MG63 (cell line): Measurements from ENCODE around the gene FSCN2. TPM values are rescaled to one million over a fixed set of nuclear protein-coding genes. Genes with fewer than 3 reads are reported as not detected.

Experiments used
- DNase-seq: peaks from one replicate; pipeline ENCODE4 v3.0.0-alpha.2; 2020
- H3K27me3 ChIP-seq: fragments of 250-450 bp; sonication (Bioruptor Pico); 2 replicates; pipeline ENCODE4 v1.5.1; 2020; ENCODE audit warnings: mild to moderate bottlenecking, moderate library complexity
- H3K36me3 ChIP-seq: fragments of 250-450 bp; sonication (Bioruptor Pico); 2 replicates; pipeline ENCODE4 v1.5.1; 2020; ENCODE audit warnings: mild to moderate bottlenecking, moderate library complexity
- H3K4me3 ChIP-seq: fragments of 250-450 bp; sonication (Bioruptor Pico); 2 replicates; pipeline ENCODE4 v1.5.1; 2020; ENCODE audit warnings: mild to moderate bottlenecking, moderate library complexity
- H3K9me3 ChIP-seq: fragments of 250-450 bp; sonication (Bioruptor Pico); 2 replicates; pipeline ENCODE4 v1.5.1; 2020; ENCODE audit warnings: mild to moderate bottlenecking, moderate library complexity
- total RNA-seq: library from RNA; depleted of rRNA; stranded (reverse); fragments of >200 nt; shearing (Covaris generic); gene quantifications from 2 replicates; pipeline ENCODE4 v1.2.3, GENCODE V29; 2014; ENCODE audit warnings: low replicate concordance; rRNA removed

Gene FSCN2
- 0.12 TPM in 1 of 2 replicates, not detected in the other for total RNA-seq

- no peak for DNase-seq
- H3K36me3 ChIP-seq = no peaks in the 10 kb centered on the region
- H3K4me3 ChIP-seq = no peak within 1 kb of the TSS
- H3K27me3 ChIP-seq = no peaks in the 10 kb centered on the region
- no peaks in the 10 kb centered on the region for H3K9me3 ChIP-seq
These were observed at the start of gene FSCN2 for GRCh38 chr17:81527591-81528383. Gene FSCN2, plus strand, starts transcription at chr17:81528377. Its CDS starts 155 bp downstream, at chr17:81528532.

GRCh38 chr17:81479175-81480071 is 48.8 kb upstream of the FSCN2 start:
- Histone ChIP-seq H3K9me3 (no peaks in the 10 kb centered on the region), H3K36me3 (no peaks in the 10 kb centered on the region), H3K4me3 (no peak overlapping the region), H3K27me3 (no peaks in the 10 kb centered on the region)
- DNase-seq = no peak

GRCh38 chr17:81480140-81481072 is 47.8 kb upstream of the FSCN2 start:
- no peak overlapping the region; the same call in 1 of the 2 replicates for H3K4me3 ChIP-seq
- peak; percentile 68 for DNase-seq

GRCh38 chr17:81481073-81481799 is 46.9 kb upstream of the FSCN2 start:
- peak overlapping the region; percentile 45 for H3K4me3 ChIP-seq
- H3K36me3 ChIP-seq = no peaks in the 10 kb centered on the region
- no peaks in the 10 kb centered on the region for H3K9me3 ChIP-seq
- H3K27me3 ChIP-seq = no peaks in the 10 kb centered on the region
- DNase-seq = peak; percentile 83

More at GRCh38 chr17:81480140-81481072, 47.8 kb upstream of the FSCN2 start:
- Histone ChIP-seq H3K27me3 (no peaks in the 10 kb centered on the region), H3K36me3 (no peaks in the 10 kb centered on the region), H3K9me3 (no peaks in the 10 kb centered on the region)

GRCh38 chr17:81481815-81482505 is 46.2 kb upstream of the FSCN2 start:
- no peak for DNase-seq
- no peaks in the 10 kb centered on the region for H3K9me3 ChIP-seq
- H3K36me3 ChIP-seq = no peaks in the 10 kb centered on the region
- H3K4me3 ChIP-seq = peak overlapping the region; percentile 45
- H3K27me3 ChIP-seq = no peaks in the 10 kb centered on the region

- no peak for DNase-seq
- no peaks in the 10 kb centered on the region for H3K9me3 ChIP-seq
- H3K27me3 ChIP-seq = no peaks in the 10 kb centered on the region
- no peaks in the 10 kb centered on the region for H3K36me3 ChIP-seq
- H3K4me3 ChIP-seq = no peak overlapping the region
These were observed 45.5 kb upstream of the FSCN2 start for GRCh38 chr17:81482673-81483072.

- Histone ChIP-seq H3K36me3 (no peaks in the 10 kb centered on the region), H3K4me3 (no peak overlapping the region), H3K9me3 (no peaks in the 10 kb centered on the region), H3K27me3 (no peaks in the 10 kb centered on the region)
- DNase-seq = no peak
These were observed 44.9 kb upstream of the FSCN2 start for GRCh38 chr17:81483085-81483861.

- H3K9me3 ChIP-seq = no peaks in the 10 kb centered on the region
- no peaks in the 10 kb centered on the region for H3K36me3 ChIP-seq
- no peak for DNase-seq
- no peaks in the 10 kb centered on the region for H3K27me3 ChIP-seq
- peak overlapping the region; percentile 34 for H3K4me3 ChIP-seq
These were observed 44.3 kb upstream of the FSCN2 start for GRCh38 chr17:81483862-81484194.

- no peaks in the 10 kb centered on the region for H3K36me3 ChIP-seq
- H3K9me3 ChIP-seq = no peaks in the 10 kb centered on the region
- peak overlapping the region; percentile 34 for H3K4me3 ChIP-seq
- no peaks in the 10 kb centered on the region for H3K27me3 ChIP-seq
- peak; percentile 90 for DNase-seq
These were observed 43.8 kb upstream of the FSCN2 start for GRCh38 chr17:81484195-81484979.

GRCh38 chr17:81486199-81486810 is 41.9 kb upstream of the FSCN2 start:
- no peaks in the 10 kb centered on the region for H3K9me3 ChIP-seq
- H3K27me3 ChIP-seq = no peaks in the 10 kb centered on the region
- no peak for DNase-seq
- H3K4me3 ChIP-seq = no peak overlapping the region
- no peaks in the 10 kb centered on the region for H3K36me3 ChIP-seq

- Histone ChIP-seq H3K36me3 (no peaks in the 10 kb centered on the region), H3K4me3 (peak overlapping the region; percentile 75), H3K9me3 (no peaks in the 10 kb centered on the region), H3K27me3 (no peaks in the 10 kb centered on the region)
- DNase-seq = no peak
These were observed 41.1 kb upstream of the FSCN2 start for GRCh38 chr17:81487089-81487486.

- no peaks in the 10 kb centered on the region for H3K27me3 ChIP-seq
- no peaks in the 10 kb centered on the region for H3K9me3 ChIP-seq
- no peaks in the 10 kb centered on the region for H3K36me3 ChIP-seq
- DNase-seq = peak; percentile 84
- H3K4me3 ChIP-seq = peak overlapping the region; percentile 75
These were observed 40.5 kb upstream of the FSCN2 start for GRCh38 chr17:81487487-81488275.

- peak; percentile 32 for DNase-seq
- H3K36me3 ChIP-seq = no peaks in the 10 kb centered on the region
- no peaks in the 10 kb centered on the region for H3K9me3 ChIP-seq
- no peaks in the 10 kb centered on the region for H3K27me3 ChIP-seq
- peak overlapping the region; percentile 75 for H3K4me3 ChIP-seq
These were observed 39.8 kb upstream of the FSCN2 start for GRCh38 chr17:81488276-81488860.
